HG03469 (cell line): ENCODE results near the gene RAB3IP.
"Not testable (repeated sequence)": the region's sequence is repeated elsewhere in the genome, so short reads cannot be mapped to it uniquely, and the experiment has no call there.

Experiments used
- ATAC-seq: cut with Tn5 transposase; IDR thresholded peaks from one replicate; pipeline ENCODE4 v1.9.1; 2021; ENCODE audit warnings: mild to moderate bottlenecking, moderate library complexity, moderate number of reproducible peaks; ENCODE audit not compliant: unreplicated experiment

Gene RAB3IP

DNA sequence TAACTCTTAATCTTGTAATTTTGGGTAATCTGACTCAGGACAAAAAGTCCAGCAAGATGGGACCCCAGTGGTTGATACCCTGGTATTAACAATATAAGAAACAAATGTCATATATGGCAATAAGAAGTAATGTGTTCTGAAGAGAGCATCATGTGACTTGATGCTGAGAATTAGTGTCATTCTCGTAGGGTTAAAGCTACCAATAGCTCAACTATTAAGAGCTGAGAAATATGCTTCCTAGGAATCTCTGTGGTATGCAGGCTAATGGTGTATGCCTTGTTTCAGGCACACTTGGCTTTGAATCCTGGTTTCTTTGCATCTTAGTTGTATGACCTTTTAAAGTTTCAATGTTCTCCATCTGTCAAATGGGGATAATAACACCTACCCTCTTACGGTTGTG, 95.5 kb downstream of the RAB3IP start:
- no peak for ATAC-seq

DNA sequence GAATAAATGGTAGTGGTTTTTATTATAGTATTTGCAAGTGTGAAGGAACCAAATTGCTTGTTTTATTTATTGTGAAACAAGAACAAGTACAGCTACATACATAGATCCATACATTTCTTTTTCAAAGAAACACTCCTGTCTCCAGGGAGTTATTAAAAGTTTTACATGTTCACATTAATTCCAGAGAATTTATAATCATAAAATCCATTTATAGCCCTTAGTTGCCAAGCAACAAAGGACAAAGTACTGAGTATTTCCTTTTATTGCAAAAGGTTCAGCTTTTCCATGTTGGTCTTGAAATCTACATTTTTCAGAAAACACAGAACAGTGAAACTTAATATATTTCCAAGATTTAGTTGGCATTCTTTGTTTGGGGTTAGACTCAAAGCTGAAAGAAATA, 95.9 kb downstream of the RAB3IP start:
- ATAC-seq = no peak

- ATAC-seq = no peak
Observed at GRCh38 chr12:69835081-69835480, 96.4 kb downstream of the RAB3IP start.

- no peak for ATAC-seq
Observed at GRCh38 chr12:69836015-69836414, 97.4 kb downstream of the RAB3IP start.

DNA sequence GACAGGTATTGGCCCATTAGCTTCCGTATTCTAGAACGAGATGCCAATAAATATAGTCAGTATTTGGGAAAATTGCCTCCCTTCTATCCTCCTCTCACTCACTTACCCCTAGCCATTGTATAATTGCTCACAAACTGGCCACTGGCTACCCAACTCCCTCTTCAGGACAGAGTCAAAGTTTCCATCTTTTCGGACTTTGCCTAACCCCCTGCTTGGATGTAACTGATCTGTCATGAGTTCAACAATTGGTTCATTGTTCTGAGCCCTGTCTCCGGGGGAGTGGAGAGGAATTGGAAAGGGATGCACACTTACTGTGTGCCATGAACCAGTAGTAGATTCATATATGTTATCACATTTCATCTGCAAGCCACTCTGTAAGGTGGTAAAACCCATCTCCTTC, 98.5 kb downstream of the RAB3IP start:
- ATAC-seq = no peak

DNA sequence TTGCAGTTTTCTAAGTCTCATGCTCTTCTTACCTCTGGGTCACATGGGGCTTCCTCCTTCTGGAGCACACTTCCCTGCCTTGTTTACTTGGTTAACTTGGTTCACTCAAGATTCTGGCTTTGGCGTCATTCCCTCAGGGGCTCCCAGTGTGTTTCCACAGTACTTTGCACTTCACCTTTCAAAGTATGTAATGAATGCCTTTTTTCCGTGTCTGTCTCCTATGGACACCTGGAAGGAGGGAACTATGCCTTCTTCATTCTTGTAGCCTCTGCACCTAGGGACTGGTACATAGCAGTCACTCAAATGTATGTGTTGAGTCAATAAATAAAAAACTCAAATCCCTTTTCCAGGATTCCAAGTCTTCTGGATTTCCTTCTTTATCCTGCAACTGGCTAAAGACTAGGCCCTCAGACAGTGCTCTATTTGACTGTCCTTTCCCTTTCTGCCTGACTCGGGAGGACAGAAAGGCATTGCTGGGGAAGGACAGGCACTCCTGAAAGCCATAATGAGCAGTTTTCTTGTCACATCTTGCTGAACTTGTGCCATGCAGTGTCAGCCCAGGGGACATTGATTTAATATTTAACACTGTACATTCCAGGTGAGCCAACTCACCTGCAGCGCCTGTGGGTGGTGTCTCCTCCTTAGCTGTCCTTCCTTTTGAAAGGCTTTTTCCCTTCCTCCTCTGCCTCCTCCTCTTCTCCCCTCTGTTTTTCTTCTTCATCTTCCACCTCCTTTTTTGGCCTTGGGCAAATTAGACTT, 99.2 kb downstream of the RAB3IP start:
- ATAC-seq = no peak

DNA sequence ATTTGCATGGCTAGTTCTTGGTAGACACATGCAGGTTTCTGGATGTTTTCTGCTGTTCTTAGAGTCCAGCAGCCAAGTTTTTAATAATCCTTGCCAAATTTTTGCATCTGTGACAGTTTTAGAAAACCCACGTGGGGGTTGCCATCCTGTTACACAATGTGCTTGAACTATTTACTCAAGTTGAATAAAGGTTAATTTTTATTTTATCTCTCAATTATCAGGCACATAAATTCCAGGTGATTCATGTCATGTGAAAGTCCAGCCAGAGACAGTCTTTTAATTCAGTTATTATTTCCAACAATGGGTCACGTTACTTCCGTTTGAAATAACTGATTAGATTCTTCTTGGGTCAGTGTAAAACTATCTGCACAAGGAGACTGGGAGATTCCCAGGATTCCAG, 102.1 kb downstream of the RAB3IP start:
- ATAC-seq = no peak

GRCh38 chr12:69843608-69844007, 104.9 kb downstream of the RAB3IP start:
- no peak for ATAC-seq

DNA sequence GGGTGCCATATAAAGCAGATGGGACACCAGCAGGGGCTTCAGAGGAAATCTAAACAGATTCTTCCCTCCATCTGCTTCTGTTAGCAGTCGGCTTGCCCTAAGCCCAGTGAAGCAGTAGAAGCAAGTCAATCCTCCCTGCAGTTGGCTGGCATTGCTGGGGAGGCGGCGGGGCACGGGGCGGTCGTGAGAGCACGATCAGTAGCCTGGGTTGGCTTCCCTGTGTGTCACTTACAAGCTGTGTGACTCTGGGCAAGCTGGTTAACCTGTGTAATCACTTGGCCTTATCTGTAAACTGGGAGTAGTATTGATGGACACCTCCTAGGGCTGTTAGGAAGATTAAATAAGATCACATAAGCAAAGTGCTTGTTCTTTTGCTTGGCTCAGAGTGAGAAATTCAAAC, 105.8 kb downstream of the RAB3IP start:
- no peak for ATAC-seq

GRCh38 chr12:69844836-69845235, 106.2 kb downstream of the RAB3IP start:
- no peak for ATAC-seq

DNA sequence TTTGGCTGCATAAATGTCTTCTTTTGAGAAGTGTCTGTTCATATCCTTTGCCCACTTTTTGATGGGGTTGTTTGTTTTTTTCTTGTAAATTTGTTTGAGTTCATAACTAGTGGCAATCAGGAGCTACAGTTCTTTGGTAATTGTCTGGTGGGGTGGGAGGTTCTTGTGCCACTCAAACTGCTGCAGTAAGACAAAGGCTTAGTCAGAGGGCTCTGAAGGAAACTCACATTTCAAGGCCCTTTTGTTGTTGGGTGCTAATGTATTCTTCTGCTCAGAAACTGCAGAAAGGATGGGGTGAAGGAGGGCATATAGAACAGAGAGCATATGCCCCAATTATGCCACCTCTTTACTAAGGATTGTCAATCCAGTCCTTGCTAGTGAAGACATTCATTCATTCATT, 108.3 kb downstream of the RAB3IP start:
- ATAC-seq = no peak

DNA sequence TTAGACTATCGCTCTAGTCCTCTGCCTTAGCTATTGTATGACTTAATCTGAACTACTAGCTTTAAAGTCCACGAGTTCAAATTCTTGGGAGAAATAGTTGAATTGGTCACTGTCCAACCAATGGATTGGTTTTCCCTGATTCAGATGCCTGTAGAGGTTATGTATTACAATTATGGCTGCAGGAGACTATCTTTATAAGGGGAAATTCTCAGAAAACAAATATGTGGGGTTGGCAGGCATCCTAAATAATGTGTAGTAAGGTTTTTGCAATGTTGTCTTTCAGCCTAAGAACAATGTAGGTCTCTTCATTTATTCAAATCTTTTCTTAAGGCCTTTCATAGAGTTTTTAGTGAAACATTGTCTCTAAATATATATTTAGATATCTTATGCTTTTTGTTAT, 113.3 kb downstream of the RAB3IP start:
- no peak for ATAC-seq

DNA sequence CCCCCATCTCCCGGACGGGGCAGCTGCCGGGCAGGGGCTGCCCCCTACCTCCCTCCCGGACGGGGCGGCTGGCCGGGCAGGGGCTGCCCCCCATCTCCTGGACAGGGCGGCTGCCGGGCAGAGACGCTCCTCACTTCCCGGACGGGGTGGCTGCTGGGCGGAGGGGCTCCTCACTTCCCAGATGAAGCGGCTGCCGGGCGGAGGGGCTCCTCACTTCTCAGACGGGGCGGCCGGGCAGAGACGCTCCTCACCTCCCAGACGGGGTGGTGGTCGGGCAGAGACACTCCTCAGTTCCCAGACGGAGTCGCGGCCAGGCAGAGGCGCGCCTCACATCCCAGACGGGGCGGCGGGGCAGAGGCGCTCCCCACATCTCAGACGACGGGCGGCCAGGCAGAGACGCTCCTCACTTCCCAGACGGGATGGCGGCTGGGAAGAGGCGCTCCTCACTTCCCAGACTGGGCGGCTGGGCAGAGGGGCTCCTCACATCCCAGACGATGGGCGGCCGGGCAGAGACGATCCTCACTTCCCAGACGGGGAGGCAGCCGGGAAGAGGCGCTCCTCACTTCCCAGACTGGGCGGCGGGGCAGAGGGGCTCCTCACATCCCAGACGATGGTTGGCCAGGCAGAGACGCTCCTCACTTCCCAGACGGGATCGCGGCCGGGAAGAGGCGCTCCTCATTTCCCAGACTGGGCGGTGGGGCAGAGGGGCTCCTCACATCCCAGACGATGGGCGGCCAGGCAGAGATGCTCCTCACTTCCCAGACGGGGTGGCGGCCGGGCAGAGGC, 114.7 kb downstream of the RAB3IP start:
- ATAC-seq = not testable (repeated sequence)

DNA sequence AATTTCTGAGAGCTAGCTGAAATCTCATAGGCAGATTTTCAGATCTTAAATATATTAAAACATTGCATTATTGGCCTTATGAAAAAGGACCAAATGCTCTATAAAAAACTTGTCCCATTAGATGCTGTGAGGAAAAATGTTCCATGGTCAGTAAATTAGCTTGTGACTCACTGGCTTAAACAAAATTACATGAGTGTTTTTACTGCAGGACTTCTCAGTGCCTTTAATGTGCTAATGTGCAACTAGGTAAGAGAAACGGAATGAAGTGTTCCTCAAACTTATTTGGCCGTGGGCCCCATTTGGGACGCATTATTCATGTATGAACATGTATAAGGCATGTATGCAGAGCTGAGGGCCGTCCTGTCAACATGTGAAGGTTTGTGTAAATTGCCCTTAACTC, 128.0 kb downstream of the RAB3IP start:
- no peak for ATAC-seq

- no peak for ATAC-seq
Observed at GRCh38 chr12:69868695-69869094, 130.0 kb downstream of the RAB3IP start.

GRCh38 chr12:69872804-69873203, 134.1 kb downstream of the RAB3IP start:
- ATAC-seq = no peak
